NB4 (cell line): ENCODE data around the gene PCNT.

Source experiments
- CTCF ChIP-seq: IDR thresholded peaks from one replicate; pipeline ENCODE4 v1.5.1; 2012; ENCODE audit warnings: low read depth, low read length
- MYC ChIP-seq: IDR thresholded peaks from 2 replicates; pipeline ENCODE4 v1.6.1; 2011; ENCODE audit warnings: low read depth, low read length
- POLR2A ChIP-seq: IDR thresholded peaks from 2 replicates; pipeline ENCODE4 v1.6.1; 2011; ENCODE audit warnings: mild to moderate bottlenecking; ENCODE audit not compliant: insufficient read length; ENCODE audit errors: extremely low read depth
- TF ChIP-seq, protein P1 (sequence below): IDR thresholded peaks from 2 replicates; pipeline ENCODE4 v1.6.1; 2011; ENCODE audit warnings: low read depth, low read length

GRCh38 chr21:46376231-46376628, 52.3 kb downstream of the PCNT start:
- TF ChIP-seq CTCF (no peak), POLR2A (no peak), MYC (no peak)
- TF ChIP-seq, protein P1, sequence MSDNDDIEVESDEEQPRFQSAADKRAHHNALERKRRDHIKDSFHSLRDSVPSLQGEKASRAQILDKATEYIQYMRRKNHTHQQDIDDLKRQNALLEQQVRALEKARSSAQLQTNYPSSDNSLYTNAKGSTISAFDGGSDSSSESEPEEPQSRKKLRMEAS: no peak
